H9 (cell line): ENCODE data around the gene SOD3. TPM values are rescaled to one million over a fixed set of nuclear protein-coding genes. Genes with fewer than 3 reads are reported as not detected.

Source experiments
- DNase-seq: peaks from one replicate; pipeline ENCODE4 v3.0.0-alpha.2; 2017
- H2AFZ ChIP-seq: one replicate; pipeline ENCODE4 v1.6.1; 2013; ENCODE audit warnings: mild to moderate bottlenecking, low read length, control low read depth, moderate library complexity
- H2AK5ac ChIP-seq: 2 replicates; pipeline ENCODE4 v1.6.1; 2013; ENCODE audit warnings: low read length, control low read depth, mixed read lengths; ENCODE audit not compliant: insufficient read length
- H2BK120ac ChIP-seq: one replicate; pipeline ENCODE4 v1.6.1; 2013; ENCODE audit warnings: low read depth, mild to moderate bottlenecking, low read length, control low read depth, inconsistent platforms; ENCODE audit not compliant: poor library complexity, severe bottlenecking
- H2BK12ac ChIP-seq: 2 replicates; pipeline ENCODE4 v1.6.1; 2013; ENCODE audit warnings: low read length, control low read depth, mixed read lengths, low read depth; ENCODE audit not compliant: insufficient read length
- H2BK15ac ChIP-seq: 2 replicates; pipeline ENCODE4 v1.6.1; 2013; ENCODE audit warnings: low read depth, low read length, control low read depth
- H2BK20ac ChIP-seq: one replicate; pipeline ENCODE4 v1.6.1; 2013; ENCODE audit warnings: low read depth, mild to moderate bottlenecking, low read length, control low read depth, inconsistent platforms; ENCODE audit not compliant: poor library complexity, severe bottlenecking
- H2BK5ac ChIP-seq: 2 replicates; pipeline ENCODE4 v1.6.1; 2013; ENCODE audit warnings: low read length, control low read depth, mixed read lengths; ENCODE audit not compliant: insufficient read length
- H3K14ac ChIP-seq: 2 replicates; pipeline ENCODE4 v1.6.1; 2013; ENCODE audit warnings: low read length, control low read depth; ENCODE audit not compliant: insufficient read depth
- H3K18ac ChIP-seq: 2 replicates; pipeline ENCODE4 v1.6.1; 2013; ENCODE audit warnings: low read depth, mild to moderate bottlenecking, mixed read lengths, low read length, control low read depth; ENCODE audit not compliant: insufficient read length
- H3K23ac ChIP-seq: 2 replicates; pipeline ENCODE4 v1.6.1; 2013; ENCODE audit warnings: low read length, control low read depth, mixed read lengths, low read depth; ENCODE audit not compliant: insufficient read length
- H3K23me2 ChIP-seq: 2 replicates; pipeline ENCODE4 v1.6.1; 2013; ENCODE audit warnings: low read depth, mild to moderate bottlenecking, mixed read lengths, low read length, control low read depth; ENCODE audit not compliant: insufficient read length, poor library complexity, severe bottlenecking
- H3K27ac ChIP-seq: 2 replicates; pipeline ENCODE4 v1.5.1; 2013; ENCODE audit warnings: low read length, control low read depth, mixed read lengths, low read depth; ENCODE audit not compliant: insufficient read length
- H3K27me3 ChIP-seq: 2 replicates; pipeline ENCODE4 v1.6.1; 2013; ENCODE audit warnings: low read length, control low read depth, inconsistent platforms; ENCODE audit not compliant: insufficient read depth
- H3K4ac ChIP-seq: 2 replicates; pipeline ENCODE4 v1.6.1; 2013; ENCODE audit warnings: low read depth, mild to moderate bottlenecking, control low read depth, inconsistent platforms, low read length, moderate library complexity
- H3K4me1 ChIP-seq: 2 replicates; pipeline ENCODE4 v1.6.1; 2013; ENCODE audit warnings: low read length, control low read depth, inconsistent platforms; ENCODE audit not compliant: insufficient read depth
- H3K4me2 ChIP-seq: 2 replicates; pipeline ENCODE4 v1.6.1; 2013; ENCODE audit warnings: low read length, control low read depth, mixed read lengths; ENCODE audit not compliant: insufficient read length, insufficient read depth
- H3K56ac ChIP-seq: 2 replicates; pipeline ENCODE4 v1.6.1; 2013; ENCODE audit warnings: low read depth, mild to moderate bottlenecking, mixed read lengths, low read length, control low read depth; ENCODE audit not compliant: insufficient read length
- H3K79me1 ChIP-seq: 2 replicates; pipeline ENCODE4 v1.6.1; 2013; ENCODE audit warnings: low read depth, mild to moderate bottlenecking, moderate library complexity, low read length, control low read depth, inconsistent platforms; ENCODE audit not compliant: insufficient read depth, poor library complexity, severe bottlenecking
- H3K79me2 ChIP-seq: 2 replicates; pipeline ENCODE4 v1.6.1; 2013; ENCODE audit warnings: low read length, control low read depth, inconsistent platforms; ENCODE audit not compliant: insufficient read depth
- H3K9ac ChIP-seq: 2 replicates; pipeline ENCODE4 v1.6.1; 2013; ENCODE audit warnings: low read length, control low read depth, mixed read lengths; ENCODE audit not compliant: insufficient read length; ENCODE audit errors: extremely low read depth
- H3K9me3 ChIP-seq: one replicate; pipeline ENCODE4 v1.6.1; 2013; ENCODE audit warnings: low read depth, low read length, inconsistent platforms; ENCODE audit not compliant: control insufficient read depth
- H3T11ph ChIP-seq: one replicate; pipeline ENCODE4 v1.6.1; 2013; ENCODE audit warnings: mild to moderate bottlenecking, low read length, control low read depth, inconsistent platforms
- H4K20me1 ChIP-seq: one replicate; pipeline ENCODE4 v1.6.1; 2013; ENCODE audit not compliant: control insufficient read depth, insufficient read length, insufficient read depth
- H4K5ac ChIP-seq: 2 replicates; pipeline ENCODE4 v1.6.1; 2013; ENCODE audit warnings: low read depth, mild to moderate bottlenecking, mixed read lengths, low read length, control low read depth; ENCODE audit not compliant: insufficient read length
- H4K8ac ChIP-seq: replicated peaks from 2 replicates; pipeline ENCODE4 v1.6.1; 2013; ENCODE audit warnings: low read length, control low read depth, mixed read lengths, low read depth; ENCODE audit not compliant: insufficient read length
- H4K91ac ChIP-seq: 2 replicates; pipeline ENCODE4 v1.6.1; 2013; ENCODE audit warnings: low read depth, mild to moderate bottlenecking, moderate library complexity, mixed read lengths, low read length, control low read depth; ENCODE audit not compliant: insufficient read length
- H3K27ac Mint-ChIP-seq, 3 experiments: 2 replicates in 2 of 3; 3 replicates in 1 of 3; pipeline ENCODE4 v1.8.0; 2020 to 2021; ENCODE audit warnings: mixed read lengths in 3 of 3, mild to moderate bottlenecking in 1 of 3, moderate library complexity in 1 of 3
- H3K27me3 Mint-ChIP-seq: 2 replicates; pipeline ENCODE4 v1.8.0; 2021; ENCODE audit warnings: low read depth, mild to moderate bottlenecking, moderate library complexity, mixed read lengths
- H3K36me3 Mint-ChIP-seq, 3 experiments: 2 replicates in 2 of 3; 3 replicates in 1 of 3; pipeline ENCODE4 v1.8.0; 2020 to 2021; ENCODE audit warnings: low read depth in 3 of 3, mixed read lengths in 3 of 3; ENCODE audit not compliant: insufficient read depth in 1 of 3
- H3K4me1 Mint-ChIP-seq, 2 experiments: 2 replicates each; pipeline ENCODE4 v1.8.0; 2020; ENCODE audit warnings: mixed read lengths in 2 of 2
- H3K4me3 Mint-ChIP-seq, 2 experiments: 2 replicates in 1 of 2; 3 replicates in 1 of 2; pipeline ENCODE4 v1.8.0; 2020 to 2021; ENCODE audit warnings: mild to moderate bottlenecking in 2 of 2, mixed read lengths in 2 of 2, moderate library complexity in 1 of 2
- H3K9me3 Mint-ChIP-seq, 2 experiments: 2 replicates in 1 of 2; 3 replicates in 1 of 2; pipeline ENCODE4 v1.8.0; 2020; ENCODE audit warnings: mild to moderate bottlenecking in 2 of 2, mixed read lengths in 2 of 2, moderate library complexity in 1 of 2
- WGBS: extraction: QIAGEN DNeasy Blood & Tissue Kit; methylation state at CpG from one replicate; pipeline ENCODE4 v1.1.7; 2013; ENCODE audit warnings: missing lambda C conversion rate, low lambda C conversion rate, mixed read lengths; ENCODE audit not compliant: insufficient read length; ENCODE audit errors: extremely low coverage; 5-methylcytosine and 5-hydroxymethylcytosine counted together
- total RNA-seq: library from RNA; stranded (reverse); gene quantifications from 2 replicates; pipeline ENCODE4 v1.2.1, GENCODE V29; 2021
- TF ChIP-seq, protein P1 (sequence below): fragments of 200-600 bp; sonication (generic); conservative IDR thresholded peaks from 3 replicates; pipeline ENCODE4 v1.8.0; 2021; ENCODE audit warnings: antibody characterized with exemption, mild to moderate bottlenecking

Gene SOD3
- total RNA-seq, 1 experiment from 2014 or later, result 3.3 TPM

DNA sequence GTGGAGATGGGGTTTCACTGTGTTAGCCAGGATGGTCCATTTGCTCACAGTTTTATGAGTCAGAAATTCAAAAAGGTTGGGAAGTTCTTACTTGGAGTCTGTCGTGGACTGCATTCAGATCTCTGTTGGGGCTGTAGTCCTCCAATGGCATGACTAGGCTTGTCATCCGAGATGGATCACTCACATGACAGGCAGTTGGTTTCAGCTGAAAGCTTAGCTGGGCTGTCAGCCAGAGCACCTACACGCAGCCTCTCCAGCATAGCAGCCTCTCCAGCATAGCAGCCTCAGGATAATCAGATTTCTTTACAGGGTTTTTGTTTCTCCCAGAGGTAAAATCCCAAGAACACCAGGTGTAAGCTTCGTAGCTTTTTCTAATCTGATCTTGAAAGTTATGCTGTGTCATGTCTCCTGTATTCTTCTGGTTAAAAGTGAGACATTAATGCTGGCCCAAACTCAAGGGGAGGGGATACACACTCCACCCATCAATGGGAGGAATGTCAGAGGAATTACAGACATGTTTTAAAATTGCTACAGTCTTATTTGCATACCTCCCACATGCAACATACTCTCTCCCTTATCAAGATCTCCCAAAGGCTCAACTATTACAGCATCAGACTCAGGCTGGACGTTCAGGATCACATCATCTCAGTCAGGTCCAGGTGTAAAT lies 31.6 kb upstream of the SOD3 start:
- no CpG with 5 or more reads among the region's 5 CpGs for WGBS

More for the DNA sequence above, 31.6 kb upstream of the SOD3 start:
- no peak overlapping the region for H3T11ph ChIP-seq
- H3K36me3 Mint-ChIP-seq, result no peaks in the 10 kb centered on the region
- DNase-seq, result no peak
- no peaks in the 10 kb centered on the region for H3K79me2 ChIP-seq
- H3K27ac Mint-ChIP-seq, result no peak overlapping the region
- H4K20me1 ChIP-seq, result no peaks in the 10 kb centered on the region
- H3K4me3 Mint-ChIP-seq, result no peak overlapping the region
- H2BK20ac ChIP-seq, result no peak overlapping the region
- no peak overlapping the region for H2AFZ ChIP-seq
- H3K18ac ChIP-seq, result no peak overlapping the region
- H2BK15ac ChIP-seq, result no peak overlapping the region
- H3K9me3 ChIP-seq, result no peaks in the 10 kb centered on the region
- H3K23me2 ChIP-seq, result no peaks in the 10 kb centered on the region
- H3K27me3 Mint-ChIP-seq, result no peaks in the 10 kb centered on the region; the same call in 1 of the 2 replicates
- H3K4me1 Mint-ChIP-seq, result peaks cover 3 to 4% of the 10 kb centered on the region in 2 experiments; a peak in 3 of 4 replicates
- H3K4me2 ChIP-seq, result no peak overlapping the region
- TF ChIP-seq, protein P1, sequence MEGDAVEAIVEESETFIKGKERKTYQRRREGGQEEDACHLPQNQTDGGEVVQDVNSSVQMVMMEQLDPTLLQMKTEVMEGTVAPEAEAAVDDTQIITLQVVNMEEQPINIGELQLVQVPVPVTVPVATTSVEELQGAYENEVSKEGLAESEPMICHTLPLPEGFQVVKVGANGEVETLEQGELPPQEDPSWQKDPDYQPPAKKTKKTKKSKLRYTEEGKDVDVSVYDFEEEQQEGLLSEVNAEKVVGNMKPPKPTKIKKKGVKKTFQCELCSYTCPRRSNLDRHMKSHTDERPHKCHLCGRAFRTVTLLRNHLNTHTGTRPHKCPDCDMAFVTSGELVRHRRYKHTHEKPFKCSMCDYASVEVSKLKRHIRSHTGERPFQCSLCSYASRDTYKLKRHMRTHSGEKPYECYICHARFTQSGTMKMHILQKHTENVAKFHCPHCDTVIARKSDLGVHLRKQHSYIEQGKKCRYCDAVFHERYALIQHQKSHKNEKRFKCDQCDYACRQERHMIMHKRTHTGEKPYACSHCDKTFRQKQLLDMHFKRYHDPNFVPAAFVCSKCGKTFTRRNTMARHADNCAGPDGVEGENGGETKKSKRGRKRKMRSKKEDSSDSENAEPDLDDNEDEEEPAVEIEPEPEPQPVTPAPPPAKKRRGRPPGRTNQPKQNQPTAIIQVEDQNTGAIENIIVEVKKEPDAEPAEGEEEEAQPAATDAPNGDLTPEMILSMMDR, result no peak
- H3K4me1 ChIP-seq, result no peaks in the 10 kb centered on the region
- H2AK5ac ChIP-seq, result no peak overlapping the region
- no peak overlapping the region for H4K5ac ChIP-seq
- no peak overlapping the region for H4K8ac ChIP-seq
- no peak overlapping the region for H3K14ac ChIP-seq
- H3K27me3 ChIP-seq, result no peaks in the 10 kb centered on the region
- no peak overlapping the region for H3K4ac ChIP-seq
- H2BK12ac ChIP-seq, result no peak overlapping the region
- H3K56ac ChIP-seq, result no peak overlapping the region
- H3K9ac ChIP-seq, result no peak overlapping the region
- no peaks in the 10 kb centered on the region for H3K9me3 Mint-ChIP-seq
- no peak overlapping the region for H3K27ac ChIP-seq
- H3K23ac ChIP-seq, result no peak overlapping the region
- H2BK5ac ChIP-seq, result no peak overlapping the region
- H2BK120ac ChIP-seq, result no peak overlapping the region
- no peaks in the 10 kb centered on the region for H3K79me1 ChIP-seq
- no peak overlapping the region for H4K91ac ChIP-seq
